HEK293 (cell line): ENCODE data around the gene NEK1.

Source experiments
- CTCF ChIP-seq: fragments of 450-650 bp; formaldehyde crosslinking; IDR thresholded peaks from 2 replicates; pipeline ENCODE4 v1.5.1; 2016; ENCODE audit warnings: missing biosample characterization, missing genetic modification characterization
- MYNN ChIP-seq: fragments of 450-650 bp; formaldehyde crosslinking; IDR thresholded peaks from 2 replicates; pipeline ENCODE4 v1.5.1; 2016; ENCODE audit warnings: missing biosample characterization, missing genetic modification characterization, borderline replicate concordance
- WT1 ChIP-seq: fragments of 450-650 bp; formaldehyde crosslinking; IDR thresholded peaks from 2 replicates; pipeline ENCODE4 v1.5.1; 2016; ENCODE audit warnings: missing biosample characterization, missing genetic modification characterization
- ZNF792 ChIP-seq: fragments of 450-650 bp; formaldehyde crosslinking; IDR thresholded peaks from 2 replicates; pipeline ENCODE4 v1.5.1; 2016; ENCODE audit warnings: missing biosample characterization, missing genetic modification characterization
- ZSCAN30 ChIP-seq: fragments of 450-650 bp; IDR thresholded peaks from 2 replicates; pipeline ENCODE4 v1.5.1; 2018; ENCODE audit warnings: missing biosample characterization, mild to moderate bottlenecking, missing genetic modification characterization, moderate library complexity

GRCh38 chr4:169412046-169412445 lies 200.3 kb downstream of the NEK1 start:
- no peak for TF ChIP-seq CTCF (tag by site-specific recombination)
- TF ChIP-seq ZSCAN30 (tag by site-specific recombination): no peak
- TF ChIP-seq ZNF792 (tag by site-specific recombination): no peak
- TF ChIP-seq MYNN (tag by site-specific recombination): no peak
- no peak for TF ChIP-seq WT1
